ENCODE results near the gene PIEZO2. TPM values are rescaled to one million over a fixed set of nuclear protein-coding genes. Genes with fewer than 3 reads are reported as not detected.

The PIEZO2 gene
- polyA plus RNA-seq, 1 experiment = 2.8 TPM

DNA sequence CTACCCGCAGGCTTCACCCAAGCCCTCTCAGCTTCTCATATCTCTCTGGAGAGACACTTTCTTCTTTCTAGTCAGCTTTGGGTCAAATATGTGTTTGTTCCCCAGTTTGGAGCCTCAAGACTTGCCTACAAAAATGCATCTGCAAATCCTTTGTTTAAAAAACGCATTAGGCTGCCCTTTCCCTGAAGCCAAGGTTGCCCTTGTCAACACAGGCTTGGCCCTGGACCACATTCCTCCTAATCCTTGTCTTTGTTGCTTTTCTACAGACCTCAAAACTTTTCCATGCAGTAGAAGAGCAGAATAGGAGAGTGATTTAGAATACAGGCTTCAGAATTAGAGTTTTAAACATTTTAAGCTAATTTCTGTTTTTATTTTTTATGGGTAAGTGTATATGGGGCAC, 315.7 kb downstream of the PIEZO2 start:
- H3K27me3 ChIP-seq (ENCODE audit: control insufficient read depth, insufficient read depth, low read length) = peaks cover 5% of the 10 kb centered on the region
- no peak overlapping the region for H3K4me3 ChIP-seq (ENCODE audit: low read depth, low read length)
- no peak overlapping the region for H3K27ac ChIP-seq (ENCODE audit: low read depth, low read length)
- CTCF ChIA-PET = no interaction called here
- TF ChIP-seq, protein P1, sequence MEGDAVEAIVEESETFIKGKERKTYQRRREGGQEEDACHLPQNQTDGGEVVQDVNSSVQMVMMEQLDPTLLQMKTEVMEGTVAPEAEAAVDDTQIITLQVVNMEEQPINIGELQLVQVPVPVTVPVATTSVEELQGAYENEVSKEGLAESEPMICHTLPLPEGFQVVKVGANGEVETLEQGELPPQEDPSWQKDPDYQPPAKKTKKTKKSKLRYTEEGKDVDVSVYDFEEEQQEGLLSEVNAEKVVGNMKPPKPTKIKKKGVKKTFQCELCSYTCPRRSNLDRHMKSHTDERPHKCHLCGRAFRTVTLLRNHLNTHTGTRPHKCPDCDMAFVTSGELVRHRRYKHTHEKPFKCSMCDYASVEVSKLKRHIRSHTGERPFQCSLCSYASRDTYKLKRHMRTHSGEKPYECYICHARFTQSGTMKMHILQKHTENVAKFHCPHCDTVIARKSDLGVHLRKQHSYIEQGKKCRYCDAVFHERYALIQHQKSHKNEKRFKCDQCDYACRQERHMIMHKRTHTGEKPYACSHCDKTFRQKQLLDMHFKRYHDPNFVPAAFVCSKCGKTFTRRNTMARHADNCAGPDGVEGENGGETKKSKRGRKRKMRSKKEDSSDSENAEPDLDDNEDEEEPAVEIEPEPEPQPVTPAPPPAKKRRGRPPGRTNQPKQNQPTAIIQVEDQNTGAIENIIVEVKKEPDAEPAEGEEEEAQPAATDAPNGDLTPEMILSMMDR (IDR thresholded peaks at IDR 0.05; ENCODE audit: low read depth, low read length) = no peak
- no peaks in the 10 kb centered on the region for H3K9me3 ChIP-seq (ENCODE audit: control insufficient read depth, insufficient read depth, low read length)
- no peak for DNase-seq (ENCODE audit: low read depth, low spot score)
- POLR2A ChIA-PET = no interaction called here

- TF ChIP-seq, protein P1 (IDR thresholded peaks at IDR 0.05; ENCODE audit: low read depth, low read length) = no peak
- Histone ChIP-seq H3K4me3 (ENCODE audit: low read depth, low read length) (no peak overlapping the region), H3K27me3 (ENCODE audit: control insufficient read depth, insufficient read depth, low read length) (peaks cover 4% of the 10 kb centered on the region), H3K27ac (ENCODE audit: low read depth, low read length) (no peak overlapping the region), H3K9me3 (ENCODE audit: control insufficient read depth, insufficient read depth, low read length) (no peaks in the 10 kb centered on the region)
- POLR2A ChIA-PET = no interaction called here
- CTCF ChIA-PET = no interaction called here
- no peak for DNase-seq (ENCODE audit: low read depth, low spot score)
Observed at GRCh38 chr18:10826400-10826799, 323.0 kb downstream of the PIEZO2 start.

DNA sequence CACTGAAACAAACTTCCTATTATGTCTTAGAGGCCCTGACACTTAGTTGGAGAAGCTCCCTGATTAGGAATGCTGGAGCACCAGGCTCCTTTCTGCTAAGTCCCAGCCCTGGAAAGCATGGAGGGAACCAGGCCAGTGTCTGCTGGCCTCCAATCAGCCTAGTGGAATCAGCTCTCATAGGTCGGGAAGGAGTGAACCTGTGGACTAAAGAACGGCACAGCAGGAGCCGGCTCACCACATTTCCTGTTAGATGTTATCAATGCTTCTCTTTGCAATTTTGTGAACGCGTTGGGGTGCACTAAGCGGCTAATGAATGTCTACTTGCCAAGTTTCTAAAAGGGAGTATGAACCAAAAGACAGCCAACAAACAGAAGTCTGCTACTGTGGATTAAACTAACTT, 326.9 kb downstream of the PIEZO2 start:
- POLR2A ChIA-PET = interaction anchor here (0.7 kb wide), 1 partner anchor 27 kb away, joined by 3 read pairs; no protein-coding TSS in a partner anchor
- Histone ChIP-seq H3K27me3 (ENCODE audit: control insufficient read depth, insufficient read depth, low read length) (no peaks in the 10 kb centered on the region), H3K9me3 (ENCODE audit: control insufficient read depth, insufficient read depth, low read length) (no peaks in the 10 kb centered on the region), H3K27ac (ENCODE audit: low read depth, low read length) (no peak overlapping the region), H3K4me3 (ENCODE audit: low read depth, low read length) (no peak overlapping the region)
- DNase-seq (ENCODE audit: low read depth, low spot score) = no peak
- TF ChIP-seq, protein P1 (IDR thresholded peaks at IDR 0.05; ENCODE audit: low read depth, low read length) = no peak
- CTCF ChIA-PET = no interaction called here

GRCh38 chr18:10820681-10821080, 328.7 kb downstream of the PIEZO2 start:
- no peak for DNase-seq (ENCODE audit: low read depth, low spot score)
- no peaks in the 10 kb centered on the region for H3K27me3 ChIP-seq (ENCODE audit: control insufficient read depth, insufficient read depth, low read length)
- TF ChIP-seq, protein P1 (IDR thresholded peaks at IDR 0.05; ENCODE audit: low read depth, low read length) = no peak
- POLR2A ChIA-PET = no interaction called here
- H3K9me3 ChIP-seq (ENCODE audit: control insufficient read depth, insufficient read depth, low read length) = no peaks in the 10 kb centered on the region
- H3K4me3 ChIP-seq (ENCODE audit: low read depth, low read length) = no peak overlapping the region
- CTCF ChIA-PET = interaction anchor here (0.5 to 0.7 kb wide), 2 partner anchors 221 to 490 kb away, joined by 3 read pairs; no protein-coding TSS in a partner anchor
- no peak overlapping the region for H3K27ac ChIP-seq (ENCODE audit: low read depth, low read length)

DNA sequence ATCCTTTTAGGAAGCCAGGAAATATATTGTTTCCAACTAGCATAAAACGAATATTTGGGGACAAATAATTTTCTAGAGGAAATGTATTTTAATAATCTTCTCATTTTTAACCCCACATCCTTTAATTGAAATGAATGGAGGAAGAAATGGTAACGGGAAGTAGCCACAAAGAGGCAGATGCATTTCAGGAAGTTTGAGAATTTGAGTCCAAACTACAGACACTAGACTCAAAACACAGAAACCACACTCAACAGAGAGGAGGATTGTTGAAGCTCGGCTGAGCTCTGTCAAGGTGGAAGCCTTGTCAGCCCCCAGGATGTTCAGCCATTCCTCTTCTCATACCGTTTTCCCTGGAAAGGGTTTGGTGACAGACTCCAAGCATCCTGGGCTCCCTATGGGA, 335.0 kb downstream of the PIEZO2 start:
- no peak for DNase-seq (ENCODE audit: low read depth, low spot score)
- Histone ChIP-seq H3K9me3 (ENCODE audit: control insufficient read depth, insufficient read depth, low read length) (no peaks in the 10 kb centered on the region), H3K27ac (ENCODE audit: low read depth, low read length) (no peak overlapping the region), H3K27me3 (ENCODE audit: control insufficient read depth, insufficient read depth, low read length) (no peaks in the 10 kb centered on the region), H3K4me3 (ENCODE audit: low read depth, low read length) (no peak overlapping the region)
- ChIA-PET POLR2A (no interaction called here), CTCF (no interaction called here)
- TF ChIP-seq, protein P1 (IDR thresholded peaks at IDR 0.05; ENCODE audit: low read depth, low read length) = no peak
